Measurements from ENCODE around the gene TMIGD2. TPM values are rescaled to one million over a fixed set of nuclear protein-coding genes. Genes with fewer than 3 reads are reported as not detected.
A peak's percentile ranks its signal among the peaks of the same experiment; 100 is the strongest.
"Not testable (repeated sequence)": the region's sequence is repeated elsewhere in the genome, so short reads cannot be mapped to it uniquely, and the experiment has no call there.

The TMIGD2 gene
- total and polyA plus RNA-seq, 5 experiments from 2014 or later: 41.6 to 105 (median 65.8) TPM

GRCh38 chr19:4246767-4247593 is 55.2 kb downstream of the TMIGD2 start, which contains the start of gene YJU2:
Gene YJU2 (plus strand): TSS chr19:4247080. CDS start chr19:4247147, 67 bp downstream.
- POLR2A ChIA-PET: interaction anchor here (0.5 to 2.0 kb wide), 18 partner anchors 9 to 694 kb away, joined by 3 to 14 read pairs (median 4); partner anchors contain the start of genes DAPK3, EEF2, HDGFL2 and MPND
- Mint-ChIP-seq H3K4me3 (peak within 1 kb of the TSS; percentile 88 to 100 (median 97)), H3K9me3 (peaks cover 0 to 7% (median 2%) of the 10 kb centered on the region in 9 donors), H3K36me3 (peaks cover 8 to 32% (median 21%) of the 10 kb centered on the region in 3 donors), H3K4me1 (peaks cover 11 to 25% (median 20%) of the 10 kb centered on the region in 4 donors), H3K27me3 (peaks cover 0 to 3% (median 0%) of the 10 kb centered on the region in 5 donors), H3K27ac (peak within 1 kb of the TSS; percentile 95 to 100 (median 99))
- ATAC-seq (peak; percentile 91 to 94), DNase-seq (peak; percentile 94 to 100 (median 99))

DNA sequence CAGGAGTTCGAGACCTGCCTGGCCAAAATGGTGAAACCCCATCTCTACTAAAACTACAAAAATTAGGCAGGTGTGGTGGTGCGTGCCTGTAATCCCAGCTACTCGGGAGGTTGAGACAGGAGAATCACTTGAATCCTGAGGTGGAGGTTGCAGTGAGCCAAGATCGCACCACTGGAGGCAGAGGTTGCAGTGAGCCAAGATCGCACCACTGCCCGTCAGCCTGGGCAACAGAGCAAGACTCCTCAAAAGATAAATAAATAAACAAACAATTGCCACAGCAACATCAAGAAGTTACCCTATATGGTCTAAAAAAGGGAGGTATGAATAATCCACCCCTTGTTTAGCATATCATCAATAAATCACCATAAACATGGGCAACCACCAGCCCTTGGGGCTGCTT is 56.3 kb downstream of the TMIGD2 start:
- Mint-ChIP-seq H3K4me3 (peak overlapping the region in 5 of 10 donors; percentile 14 to 100 (median 95)), H3K27ac (peak overlapping the region in 6 of 10 donors; percentile 36 to 99 (median 88)), H3K36me3 (peaks cover 8 to 22% (median 15%) of the 10 kb centered on the region in 3 donors), H3K4me1 (peaks cover 11 to 25% (median 20%) of the 10 kb centered on the region in 4 donors)
- POLR2A ChIA-PET: interaction anchor here (0.6 to 2.0 kb wide), 3 partner anchors 97 to 226 kb away, joined by 5 to 14 read pairs (median 14); partner anchors contain the start of genes HDGFL2 and MPND
- H3K27me3 Mint-ChIP-seq, ATAC-seq, H3K9me3 Mint-ChIP-seq, DNase-seq: not testable (repeated sequence)

Other genes with a start within 250 kb of the TMIGD2 start
- 10 to 100 TPM; 59.9 TPM for gene ZBTB7A, start 235.5 kb downstream of the TMIGD2 start, total RNA-seq
- 10 to 100 TPM; 31.3 to 52.2 (median 31.5) TPM for gene ZBTB7A, start 235.5 kb downstream of the TMIGD2 start, polyA plus RNA-seq
- gene MAP2K2, start 178.3 kb downstream of the TMIGD2 start, total RNA-seq: 100 to 1,000 TPM; 119 to 134 TPM
- 100 to 1,000 TPM in 1 of 3 donors, 10 to 100 TPM in 2; 48.0 to 101 (median 67.3) TPM for gene MAP2K2, start 178.3 kb downstream of the TMIGD2 start, polyA plus RNA-seq
- not detected for gene CREB3L3, start 148.8 kb downstream of the TMIGD2 start, total RNA-seq
- gene CREB3L3, start 148.8 kb downstream of the TMIGD2 start, polyA plus RNA-seq: not detected
- 10 to 100 TPM; 27.2 to 27.3 TPM for gene SIRT6, start 119.8 kb downstream of the TMIGD2 start, total RNA-seq
- 1 to 10 TPM in 2 of 3 donors, under 1 TPM in 1; 0.86 to 4.3 (median 1.4) TPM for gene SIRT6, start 119.8 kb downstream of the TMIGD2 start, polyA plus RNA-seq
- 1 to 10 TPM; 1.9 to 2.2 TPM for gene ANKRD24, start 119.7 kb downstream of the TMIGD2 start, total RNA-seq
- under 1 TPM in 2 of 3 donors, not detected in 1; 0.36 to 0.50 TPM for gene ANKRD24, start 119.7 kb downstream of the TMIGD2 start, polyA plus RNA-seq
- gene EBI3, start 72.9 kb downstream of the TMIGD2 start, total RNA-seq: under 1 TPM; 0.36 to 0.47 TPM
- gene EBI3, start 72.9 kb downstream of the TMIGD2 start, polyA plus RNA-seq: not detected
- 10 to 100 TPM; 32.9 to 33.8 TPM for gene YJU2, start 55.3 kb downstream of the TMIGD2 start, total RNA-seq
- gene YJU2, start 55.3 kb downstream of the TMIGD2 start, polyA plus RNA-seq: 10 to 100 TPM; 20.2 to 35.3 (median 28.1) TPM
- gene SHD, start 23.1 kb downstream of the TMIGD2 start, total RNA-seq: not detected
- not detected for gene SHD, start 23.1 kb downstream of the TMIGD2 start, polyA plus RNA-seq
- gene FSD1, start 2.2 kb upstream of the TMIGD2 start, total RNA-seq: 1 to 10 TPM; 1.4 to 4.0 TPM
- gene FSD1, start 2.2 kb upstream of the TMIGD2 start, polyA plus RNA-seq: 1 to 10 TPM; 1.5 to 3.9 (median 3.4) TPM
- 1 to 10 TPM; 1.4 to 2.3 TPM for gene STAP2, start 36.4 kb upstream of the TMIGD2 start, total RNA-seq
- gene STAP2, start 36.4 kb upstream of the TMIGD2 start, polyA plus RNA-seq: 1 to 10 TPM; 1.3 to 2.6 (median 1.5) TPM
- gene MPND, start 41.2 kb upstream of the TMIGD2 start, total RNA-seq: 10 to 100 TPM; 18.9 to 22.1 TPM
- gene MPND, start 41.2 kb upstream of the TMIGD2 start, polyA plus RNA-seq: 1 to 10 TPM; 4.6 to 5.3 (median 4.7) TPM
- 10 to 100 TPM; 38.3 to 38.6 TPM for gene SH3GL1, start 98.2 kb upstream of the TMIGD2 start, total RNA-seq
- gene SH3GL1, start 98.2 kb upstream of the TMIGD2 start, polyA plus RNA-seq: 10 to 100 TPM; 11.8 to 20.4 (median 12.3) TPM
- 10 to 100 TPM in 1 of 2 experiments, 1 to 10 TPM in 1; 7.5 to 10.9 TPM for gene CHAF1A, start 100.3 kb upstream of the TMIGD2 start, total RNA-seq
- 1 to 10 TPM; 1.7 to 2.4 (median 2.1) TPM for gene CHAF1A, start 100.3 kb upstream of the TMIGD2 start, polyA plus RNA-seq
- gene UBXN6, start 155.4 kb upstream of the TMIGD2 start, total RNA-seq: 10 to 100 TPM; 61.3 to 75.2 TPM
- gene UBXN6, start 155.4 kb upstream of the TMIGD2 start, polyA plus RNA-seq: 1 to 10 TPM; 2.4 to 6.6 (median 3.9) TPM
- 10 to 100 TPM; 35.5 to 40.0 TPM for gene HDGFL2, start 169.9 kb upstream of the TMIGD2 start, total RNA-seq
- gene HDGFL2, start 169.9 kb upstream of the TMIGD2 start, polyA plus RNA-seq: 10 to 100 TPM; 15.0 to 25.3 (median 19.0) TPM
- under 1 TPM; 0.23 to 0.36 TPM for gene PLIN4, start 216.1 kb upstream of the TMIGD2 start, total RNA-seq
- gene PLIN4, start 216.1 kb upstream of the TMIGD2 start, polyA plus RNA-seq: under 1 TPM; 0.07 to 0.11 (median 0.07) TPM
- 1 to 10 TPM; 2.3 to 2.6 TPM for gene PLIN5, start 232.8 kb upstream of the TMIGD2 start, total RNA-seq
- under 1 TPM; 0.28 to 0.90 (median 0.30) TPM for gene PLIN5, start 232.8 kb upstream of the TMIGD2 start, polyA plus RNA-seq
- gene LRG1, start 237.6 kb upstream of the TMIGD2 start, total RNA-seq: not detected
- not detected for gene LRG1, start 237.6 kb upstream of the TMIGD2 start, polyA plus RNA-seq